ENCODE results near the gene FMNL1.

FMNL1 gene

DNA sequence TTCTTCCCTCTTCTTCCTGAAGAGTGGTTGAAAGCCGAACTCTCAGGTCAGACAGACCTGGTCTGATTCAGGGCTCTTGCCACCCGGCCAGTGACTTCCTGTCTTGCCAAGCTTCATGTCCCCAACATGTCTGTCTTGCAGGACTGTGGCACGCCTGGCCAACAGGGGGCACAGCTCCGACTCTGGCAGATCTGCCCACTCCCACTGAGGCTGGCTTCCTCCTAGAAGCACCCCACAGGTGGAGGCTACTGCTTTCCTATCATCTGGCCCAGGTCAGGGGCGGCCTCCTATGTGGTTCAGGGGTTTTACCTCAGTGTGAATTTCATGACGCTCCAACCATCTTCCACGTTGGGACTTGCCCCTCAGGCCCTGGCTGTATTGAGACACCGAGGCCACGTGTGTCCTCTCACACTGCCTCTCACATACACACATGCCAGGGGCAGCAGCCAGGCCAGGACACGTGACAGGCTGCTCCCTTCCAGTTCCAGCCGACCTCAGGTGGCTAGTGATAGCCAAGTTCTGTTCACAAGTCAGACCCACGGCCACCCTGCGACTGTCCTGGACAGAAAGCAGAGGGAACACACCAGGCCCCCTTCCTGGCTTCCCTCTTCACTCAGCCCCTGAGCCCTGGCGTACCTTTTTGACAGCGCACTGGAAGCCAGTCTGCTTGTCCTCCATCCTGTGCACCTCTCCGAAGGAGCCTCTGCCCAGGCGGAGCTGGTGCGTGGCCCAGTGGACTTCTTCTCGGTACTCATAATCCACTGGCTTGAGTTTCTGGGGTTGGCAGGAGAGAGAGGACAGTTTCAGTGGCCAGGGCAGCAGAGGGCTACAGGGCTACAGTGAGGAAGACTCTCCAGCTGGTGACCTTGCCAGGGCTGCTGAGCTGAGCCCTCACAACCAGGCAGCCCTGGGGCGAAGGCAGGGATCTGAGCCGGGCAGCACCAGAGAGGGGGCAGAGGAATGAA lies 62.8 kb downstream of the FMNL1 start:
- DNase-seq, result no peak

DNA sequence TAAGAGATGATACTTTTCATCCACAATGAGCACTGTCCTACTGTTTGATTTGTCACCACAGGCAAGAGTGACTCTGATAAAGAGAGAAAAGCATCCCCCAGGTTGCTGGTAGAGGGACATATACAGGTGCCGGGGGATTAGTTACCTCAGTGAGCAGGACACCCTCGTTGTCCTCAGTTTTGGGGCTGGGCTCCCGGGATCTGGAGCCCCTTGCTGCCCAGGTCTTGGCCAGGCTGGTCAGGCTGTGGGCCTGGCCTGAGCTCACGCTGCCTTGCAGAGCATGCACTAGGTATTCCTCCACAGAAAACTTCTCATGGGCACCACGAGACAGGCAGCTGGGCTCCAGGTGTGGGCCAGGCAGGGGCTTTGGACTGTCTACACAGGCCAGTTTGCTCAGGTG lies 64.6 kb downstream of the FMNL1 start:
- DNase-seq, result no peak

DNA sequence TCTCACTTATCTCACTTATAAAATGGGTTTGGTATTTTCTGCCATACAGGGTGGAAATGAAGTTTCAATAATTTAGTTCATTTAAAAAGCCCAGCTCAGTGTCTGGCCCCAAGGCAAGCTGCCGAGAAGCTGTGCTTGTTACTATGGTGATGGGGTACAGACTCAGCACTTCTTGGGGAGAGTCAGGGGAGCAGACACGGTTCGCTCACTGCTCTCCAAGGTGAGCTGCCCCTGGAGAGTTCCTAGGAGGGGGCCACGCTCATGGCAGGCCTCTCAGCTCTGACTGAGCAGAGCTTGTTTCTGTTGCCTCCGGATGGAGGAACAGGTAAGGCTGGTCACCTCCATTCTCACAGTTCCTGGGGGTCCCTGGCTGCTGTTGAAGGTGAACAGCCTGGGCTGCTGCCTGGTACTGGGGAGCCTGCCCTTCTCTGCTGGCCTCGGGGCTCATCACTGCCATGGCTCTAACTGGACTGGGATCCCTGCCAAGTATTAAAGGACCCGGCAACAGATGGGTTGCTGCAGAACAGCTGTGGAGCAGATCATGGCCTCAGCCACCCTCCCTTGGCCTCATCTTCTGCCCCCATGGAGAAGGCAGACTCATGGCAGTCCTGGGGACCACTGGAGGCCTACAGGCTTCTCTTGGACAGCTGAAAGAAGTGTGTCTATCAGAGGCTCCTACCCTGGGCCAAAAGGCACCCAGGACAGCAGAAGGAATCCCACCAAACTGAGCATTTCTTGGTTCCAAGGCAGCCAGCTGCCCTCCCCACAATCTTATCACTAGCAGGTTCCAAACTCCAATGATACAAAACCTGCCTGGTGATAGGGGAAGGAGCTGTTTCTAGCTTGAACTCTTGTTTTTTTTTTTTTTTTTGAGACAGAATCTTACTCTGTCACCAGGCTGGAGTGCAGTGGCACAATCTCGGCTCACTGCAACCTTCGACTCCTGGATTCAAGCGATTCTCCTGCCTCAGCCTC lies 66.1 kb downstream of the FMNL1 start:
- DNase-seq, result peak; percentile 84

DNA sequence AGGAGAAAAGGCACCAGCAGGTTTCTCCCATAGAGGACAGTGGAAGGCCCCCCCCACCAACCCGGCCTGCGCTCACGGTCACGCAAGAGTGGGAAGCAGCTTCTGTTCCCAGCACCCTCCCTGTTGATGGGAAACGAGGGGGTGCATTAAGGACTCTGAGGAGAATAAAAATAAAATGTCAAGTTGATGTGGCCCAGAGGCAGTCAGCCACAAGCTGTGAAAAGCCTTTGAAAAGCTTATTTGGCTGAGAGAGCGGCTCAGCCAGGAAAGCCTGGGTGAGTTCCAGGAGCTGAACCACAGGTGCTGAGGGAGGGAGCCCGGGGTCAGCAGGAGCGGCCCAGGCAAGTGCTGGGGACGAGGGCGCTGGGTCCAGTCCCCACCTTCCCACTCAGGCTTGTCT lies 67.1 kb downstream of the FMNL1 start:
- DNase-seq, result no peak

DNA sequence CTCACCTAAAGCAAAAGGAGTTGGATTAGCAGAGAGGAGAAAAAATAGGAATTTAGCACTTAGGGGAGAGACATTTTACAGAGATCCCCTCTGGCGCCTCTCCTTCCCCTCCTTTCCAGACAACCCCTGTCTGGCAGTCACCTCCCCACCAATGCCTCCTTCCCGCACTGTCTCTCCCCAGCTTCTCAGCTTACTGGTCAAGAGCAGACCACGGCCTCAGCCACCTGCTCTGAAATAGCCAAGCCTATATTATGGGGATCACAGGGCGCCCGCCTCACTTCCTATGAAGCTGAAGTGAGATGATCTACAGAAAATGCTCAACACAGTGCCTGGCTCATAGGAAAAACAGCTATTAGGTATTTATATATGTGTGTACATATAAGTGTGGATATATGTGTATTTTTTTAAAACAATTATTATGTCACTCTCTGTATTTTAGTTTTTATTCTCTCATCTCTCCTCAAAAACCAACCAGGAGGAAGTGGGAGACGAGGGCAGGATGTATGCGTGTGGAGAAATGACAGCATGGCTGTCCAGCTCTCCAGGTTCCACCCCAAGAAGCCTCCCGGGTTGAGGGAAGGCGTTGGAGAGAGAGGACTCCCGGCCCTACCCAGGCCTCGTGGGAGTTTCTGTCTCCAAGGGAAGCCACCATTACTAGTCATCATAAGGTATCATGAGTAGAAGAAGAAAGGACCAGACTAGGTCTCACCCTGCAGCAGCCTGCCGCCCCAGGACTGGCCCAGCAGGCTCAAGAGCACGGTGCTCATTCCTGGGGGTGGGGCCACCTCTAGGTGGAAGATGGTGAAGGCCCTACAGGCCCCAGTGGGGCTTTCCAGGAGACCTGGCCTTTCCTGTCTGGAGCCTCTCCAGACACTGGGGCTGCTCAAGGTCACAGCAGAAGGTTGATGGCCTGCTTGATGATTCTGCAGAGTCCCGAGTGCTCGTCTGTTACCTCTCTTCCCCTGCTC lies 67.9 kb downstream of the FMNL1 start:
- no peak for DNase-seq

GRCh38 chr17:45290269-45290765 lies 68.6 kb downstream of the FMNL1 start:
- DNase-seq, result peak; percentile 45

- DNase-seq, result no peak
These were observed 69.6 kb downstream of the FMNL1 start for GRCh38 chr17:45291171-45291805.

DNA sequence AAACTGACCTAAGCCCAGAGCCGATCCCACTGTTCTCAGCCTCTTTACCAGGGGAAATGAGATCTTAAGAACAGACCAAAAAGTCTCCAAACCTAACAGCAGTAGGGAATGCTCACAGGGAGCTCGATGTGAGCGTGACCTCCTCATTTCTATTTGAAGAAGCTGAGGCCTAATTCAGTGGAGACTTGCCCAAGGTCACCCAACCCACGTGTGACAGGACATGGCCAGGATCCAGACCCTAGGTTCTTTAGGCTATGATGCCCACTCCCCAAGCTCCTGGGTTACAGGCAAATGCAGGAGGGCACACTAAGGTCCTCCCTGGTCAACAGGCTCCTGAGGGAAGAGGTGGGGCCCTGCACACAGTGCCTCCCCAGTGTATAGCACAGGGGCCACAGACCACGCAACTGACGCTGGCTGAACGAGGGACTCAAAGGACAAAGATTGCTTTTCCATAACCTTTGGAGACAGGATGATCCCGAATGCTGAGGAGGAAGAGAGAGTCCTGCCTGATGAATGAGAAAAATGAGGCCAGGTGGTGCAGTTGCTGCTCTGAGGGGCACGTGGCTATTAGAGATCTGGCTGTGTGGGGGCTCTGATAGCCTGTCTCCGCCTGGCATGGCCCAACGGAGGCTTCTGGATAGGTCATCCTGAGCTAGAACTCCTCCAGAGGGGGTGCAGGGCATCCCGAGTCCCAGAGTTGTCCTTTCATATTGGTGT lies 71.2 kb downstream of the FMNL1 start:
- no peak for DNase-seq

GRCh38 chr17:45293413-45294211 lies 71.9 kb downstream of the FMNL1 start:
- DNase-seq, result peak; percentile 9

GRCh38 chr17:45294506-45294905 lies 72.8 kb downstream of the FMNL1 start:
- no peak for DNase-seq

- DNase-seq, result no peak
These were observed 74.5 kb downstream of the FMNL1 start for GRCh38 chr17:45296003-45296832.

DNA sequence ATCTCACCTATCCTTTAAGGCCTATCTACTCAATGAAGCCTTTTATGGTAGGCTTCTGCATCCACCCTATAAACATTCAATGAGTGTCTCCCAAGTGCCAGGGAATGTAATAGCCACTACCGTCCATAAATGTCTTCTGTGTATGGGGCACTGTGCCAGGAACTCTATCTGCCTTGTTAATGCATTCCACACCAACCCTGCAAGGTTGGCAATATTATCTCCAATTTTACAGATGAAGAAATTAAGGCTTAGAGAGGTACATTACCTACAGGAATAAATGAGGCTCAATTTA lies 75.1 kb downstream of the FMNL1 start:
- DNase-seq, result no peak

All from NCI-H2171 treated with DMSO at 0.1 percent for 48 hours (cell line).